ENCODE measurements around the gene SLC35F3. TPM values are rescaled to one million over a fixed set of nuclear protein-coding genes. Genes with fewer than 3 reads are reported as not detected.

The SLC35F3 gene
- total RNA-seq, 1 donor from 2014 or later, result 2.4 TPM

DNA sequence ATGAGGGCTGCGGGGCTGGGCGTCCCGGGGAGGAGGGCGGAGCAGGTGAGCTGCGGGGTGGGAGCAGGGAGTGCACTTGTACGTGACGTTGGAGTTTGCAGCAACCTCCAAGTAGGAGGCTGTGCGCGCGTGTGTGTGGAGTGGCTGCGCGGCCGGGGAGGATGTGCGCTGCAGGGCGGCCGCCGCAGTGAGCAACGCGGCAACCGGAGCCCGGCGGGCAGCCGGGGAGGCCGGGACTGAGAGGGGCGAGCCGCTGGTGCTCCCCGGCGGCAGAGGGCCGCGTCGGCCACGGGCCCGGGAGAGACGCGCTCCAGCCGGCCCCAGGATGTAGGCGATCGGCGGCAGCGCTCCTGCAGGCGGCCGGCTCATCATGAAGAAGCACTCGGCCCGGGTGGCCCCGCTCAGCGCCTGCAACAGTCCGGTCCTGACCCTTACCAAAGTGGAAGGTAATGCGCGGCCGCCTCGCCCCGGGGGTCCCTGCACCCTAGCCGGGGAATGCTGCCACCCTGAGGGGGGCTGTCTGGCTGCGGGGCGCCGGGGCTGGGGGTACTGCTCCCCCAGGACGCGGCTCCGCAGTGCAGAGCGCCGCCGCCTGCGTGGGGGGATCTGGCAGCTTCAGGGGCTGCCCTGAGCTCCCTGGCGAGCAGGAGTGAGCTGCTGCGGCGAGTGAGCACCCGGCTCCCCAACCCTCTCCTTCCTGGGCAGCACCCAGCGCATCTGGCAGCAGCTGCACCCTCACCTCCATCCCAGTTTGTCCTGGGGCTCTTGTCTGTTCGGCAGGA lies 309.8 kb downstream of the SLC35F3 start:
- no peak for FAIRE-seq
- DNase-seq (ENCODE audit: low spot score in 2 of 2), result peak in 1 of 2 donors; percentile 42

GRCh38 chr1:234214911-234215892 lies 310.7 kb downstream of the SLC35F3 start:
- no peak for DNase-seq (ENCODE audit: low spot score in 2 of 2)
- FAIRE-seq, result no peak

DNA sequence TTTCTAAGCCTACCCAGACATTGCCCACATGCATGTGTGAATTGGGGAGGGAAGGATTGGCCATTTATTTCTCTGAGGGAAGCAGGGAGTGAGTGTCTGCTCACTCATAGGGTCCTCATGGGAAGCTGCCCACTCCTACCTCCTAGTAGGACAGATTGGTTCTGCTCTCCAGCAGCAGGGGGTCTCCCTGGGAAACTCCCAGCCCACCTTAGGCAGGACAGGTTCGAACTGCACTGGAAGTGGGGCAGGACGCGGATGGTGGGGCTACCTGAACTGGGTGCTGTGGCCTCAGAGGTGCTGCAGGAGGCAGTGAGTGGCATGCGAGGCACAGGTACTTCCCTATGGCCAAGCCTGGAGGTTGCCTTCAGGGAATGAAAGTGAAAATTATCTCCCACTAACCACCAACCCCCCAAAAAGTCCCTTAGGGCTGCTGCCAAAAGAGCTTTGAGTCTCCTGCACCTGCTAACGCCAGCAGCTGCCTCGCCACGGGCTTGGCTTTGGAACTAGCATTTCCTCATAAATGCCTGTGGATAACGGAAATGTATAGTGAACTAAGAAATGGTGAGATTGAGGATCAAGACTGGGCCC lies 311.7 kb downstream of the SLC35F3 start:
- DNase-seq (ENCODE audit: low spot score in 2 of 2) (no peak), FAIRE-seq (no peak)

DNA sequence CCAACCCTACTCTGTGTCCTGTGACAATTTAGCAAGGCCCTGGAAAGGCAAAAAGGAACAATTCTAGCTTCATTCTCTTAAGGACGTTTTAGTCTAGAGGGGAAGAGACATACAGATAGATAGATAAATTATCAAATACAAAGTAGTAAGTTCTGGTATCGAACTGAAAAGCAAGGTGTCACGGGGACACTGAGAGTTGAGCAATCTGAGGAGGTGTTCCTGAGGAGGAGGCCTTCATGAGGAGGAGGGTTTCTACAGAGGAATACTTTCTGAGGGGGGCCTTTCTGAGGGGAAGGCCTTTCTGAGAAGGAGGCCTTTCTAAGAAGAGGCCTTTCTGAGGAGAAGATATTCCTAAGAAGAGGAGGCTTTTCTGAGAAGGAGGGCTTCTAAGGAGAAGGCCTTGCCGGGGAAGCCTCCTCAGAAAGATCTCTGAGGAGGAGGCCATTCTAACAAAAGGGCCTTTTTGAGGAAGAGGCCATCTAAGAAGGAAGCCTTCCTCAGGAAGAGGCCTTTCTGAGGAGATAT lies 312.9 kb downstream of the SLC35F3 start:
- FAIRE-seq (no peak), DNase-seq (ENCODE audit: low spot score in 2 of 2) (no peak)

- DNase-seq (ENCODE audit: low spot score in 2 of 2), result peak in 1 of 2 donors; percentile 43
- FAIRE-seq, result no peak
Observed at GRCh38 chr1:234218078-234218477, 313.6 kb downstream of the SLC35F3 start.

DNA sequence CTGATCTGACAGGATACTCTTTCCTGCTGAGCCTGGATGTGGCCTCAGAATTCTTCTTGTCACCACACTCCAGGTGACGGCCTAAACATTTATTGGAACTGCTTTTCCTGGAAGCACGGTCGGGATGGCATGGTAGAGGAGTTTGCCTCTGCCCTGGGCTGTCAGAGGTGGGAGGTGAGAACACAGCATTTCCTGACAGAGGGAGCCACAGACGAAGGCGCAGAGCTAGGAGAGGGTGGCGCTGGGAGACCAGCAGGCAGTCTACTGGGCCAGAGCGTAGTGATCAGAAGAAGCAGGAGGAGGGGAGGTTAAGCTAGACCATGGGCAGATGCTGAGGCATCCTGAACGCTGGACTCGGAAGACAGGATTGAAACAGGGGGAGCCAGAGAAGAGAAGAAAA lies 315.2 kb downstream of the SLC35F3 start:
- no peak for DNase-seq (ENCODE audit: low spot score in 2 of 2)

GRCh38 chr1:234221601-234222000 lies 317.1 kb downstream of the SLC35F3 start:
- DNase-seq (ENCODE audit: low spot score in 2 of 2) (no peak), FAIRE-seq (no peak)

More for the DNA sequence above, 315.2 kb downstream of the SLC35F3 start:
- FAIRE-seq, result no peak

- no peak for DNase-seq (ENCODE audit: low spot score in 2 of 2)
Observed at GRCh38 chr1:234222561-234223280, 318.2 kb downstream of the SLC35F3 start.

DNA sequence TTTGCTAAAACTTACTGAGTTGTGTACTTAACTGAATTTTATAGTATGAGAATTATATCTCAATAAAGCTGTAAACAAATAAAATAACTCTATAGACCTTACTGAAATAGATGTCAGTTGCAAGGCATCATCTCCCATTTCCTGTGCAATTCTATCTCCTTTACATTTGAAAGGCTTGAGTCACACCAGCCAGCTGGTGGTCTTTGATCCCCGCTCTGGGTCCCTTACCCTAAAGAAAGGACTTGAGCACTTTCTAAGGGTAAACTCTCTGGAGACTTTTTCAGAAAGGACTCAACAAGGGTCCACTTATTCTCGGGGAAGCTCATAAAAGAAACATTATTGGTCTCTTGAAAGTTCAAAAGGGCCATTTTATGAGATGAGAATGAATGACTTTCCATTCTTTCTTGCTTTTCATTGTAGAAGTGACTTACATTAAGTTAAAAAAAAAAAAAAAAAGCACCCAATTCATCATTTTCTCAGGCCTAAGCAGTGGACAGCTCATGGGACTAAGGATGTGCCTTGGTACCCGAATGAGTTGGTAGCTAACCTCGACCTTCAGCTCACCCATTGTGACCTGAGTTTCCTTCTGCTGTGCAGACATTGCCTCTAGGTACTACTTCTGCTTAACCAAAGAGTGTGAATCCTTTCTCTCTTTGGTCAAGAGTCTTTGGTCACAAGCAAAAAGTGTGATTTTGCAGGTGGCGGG lies 321.8 kb downstream of the SLC35F3 start:
- FAIRE-seq (no peak), DNase-seq (ENCODE audit: low spot score in 2 of 2) (no peak)

More at GRCh38 chr1:234222561-234223280, 318.2 kb downstream of the SLC35F3 start:
- no peak for FAIRE-seq

GRCh38 chr1:234226819-234227165 lies 322.3 kb downstream of the SLC35F3 start:
- FAIRE-seq, result no peak
- DNase-seq (ENCODE audit: low spot score in 2 of 2), result no peak

DNA sequence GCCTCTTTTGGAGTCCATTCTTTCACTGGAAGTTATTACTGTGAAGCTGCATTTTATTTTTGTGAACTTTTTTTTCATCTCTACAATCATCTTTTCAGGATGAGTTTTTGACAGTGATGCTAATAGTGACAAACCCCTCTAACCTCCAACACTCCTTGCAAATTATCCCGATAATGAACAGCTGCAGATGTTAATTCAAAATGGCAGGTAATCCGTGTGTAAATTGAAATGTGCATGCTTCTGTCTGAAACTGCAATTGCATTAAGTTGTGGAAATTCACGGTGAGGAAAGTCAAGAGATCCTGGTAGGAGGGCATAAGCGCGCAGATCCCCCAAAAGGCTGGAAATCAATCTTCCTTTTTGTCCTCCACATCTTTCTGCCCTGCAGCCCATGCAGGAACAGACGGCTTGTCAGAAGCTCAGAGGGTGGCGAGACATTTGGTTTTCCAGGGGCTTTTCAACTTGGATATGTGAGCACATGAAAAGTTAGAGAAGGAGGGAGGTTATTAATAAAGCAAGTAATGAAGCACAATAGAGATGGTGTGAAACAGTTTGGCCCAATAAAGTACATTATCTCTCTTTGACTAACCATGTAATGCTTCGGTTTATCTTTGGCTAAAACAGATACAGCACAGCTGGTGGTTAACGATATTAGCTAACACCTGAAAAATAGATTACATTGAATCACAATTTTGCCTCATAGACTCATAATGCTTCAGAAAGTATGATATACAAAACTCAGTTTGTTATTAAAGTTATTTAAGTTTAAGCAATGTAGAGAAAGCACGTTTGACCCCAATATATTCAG lies 325.3 kb downstream of the SLC35F3 start:
- FAIRE-seq (no peak), DNase-seq (ENCODE audit: low spot score in 2 of 2) (no peak)

GRCh38 chr1:234230414-234230862 lies 326.0 kb downstream of the SLC35F3 start:
- DNase-seq (ENCODE audit: low spot score in 2 of 2) (peak in 1 of 2 donors; percentile 41), FAIRE-seq (no peak)

DNA sequence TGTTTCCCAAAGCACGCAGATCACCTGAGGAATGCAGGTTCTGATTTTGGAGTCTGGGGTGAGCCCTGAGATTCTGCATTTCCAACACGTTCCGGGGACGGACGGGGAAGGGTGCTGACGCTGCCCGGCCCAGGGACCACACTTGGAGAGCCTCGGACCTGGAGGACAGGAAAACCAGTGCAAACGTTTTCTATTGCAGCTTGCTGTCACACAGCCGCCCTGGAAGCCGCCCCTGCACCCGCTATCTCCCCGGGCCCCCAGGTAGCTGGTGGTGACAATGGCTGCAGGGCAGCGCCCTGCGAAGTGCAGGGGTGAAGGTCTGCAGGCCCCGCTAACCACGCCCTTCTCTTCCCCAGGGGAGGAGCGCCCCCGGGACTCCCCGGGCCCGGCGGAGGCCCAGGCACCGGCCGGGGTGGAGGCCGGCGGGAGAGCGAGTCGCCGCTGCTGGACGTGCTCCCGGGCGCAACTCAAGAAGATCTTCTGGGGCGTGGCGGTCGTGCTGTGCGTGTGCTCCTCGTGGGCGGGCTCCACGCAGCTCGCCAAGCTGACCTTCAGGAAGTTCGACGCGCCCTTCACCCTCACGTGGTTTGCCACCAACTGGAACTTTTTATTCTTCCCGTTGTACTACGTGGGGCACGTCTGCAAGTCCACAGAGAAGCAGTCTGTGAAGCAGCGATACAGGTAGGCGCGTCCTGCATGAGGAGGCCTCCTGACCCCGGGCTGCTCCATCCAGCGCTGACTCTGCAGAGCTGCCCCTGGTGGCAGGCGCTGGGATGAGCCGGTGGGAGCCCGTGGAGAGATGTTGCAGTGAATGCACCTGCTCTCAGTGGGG lies 326.8 kb downstream of the SLC35F3 start:
- DNase-seq (ENCODE audit: low spot score in 2 of 2) (no peak), FAIRE-seq (no peak)

GRCh38 chr1:234231893-234232276 lies 327.4 kb downstream of the SLC35F3 start:
- FAIRE-seq, result no peak
- DNase-seq (ENCODE audit: low spot score in 2 of 2), result no peak

DNA sequence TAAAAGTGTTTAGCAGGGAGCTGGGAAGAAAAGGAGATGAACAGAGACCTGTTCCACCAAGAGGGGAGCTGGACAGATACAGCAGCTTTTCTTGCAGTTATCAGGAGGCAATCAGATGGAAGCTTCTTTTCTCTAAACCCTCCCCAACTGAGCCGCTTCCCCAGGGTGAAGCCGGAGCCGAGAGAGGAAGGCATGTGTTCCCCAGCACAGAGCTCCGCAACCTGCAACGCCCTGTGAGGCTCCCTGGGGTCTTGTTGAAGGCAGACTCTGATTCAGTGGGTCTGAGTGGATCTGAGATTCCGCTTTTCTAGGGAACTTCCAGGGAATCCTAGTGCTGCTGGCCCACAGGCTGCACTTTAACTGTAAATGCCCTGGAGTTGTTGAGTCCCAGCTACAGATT lies 329.7 kb downstream of the SLC35F3 start:
- DNase-seq (ENCODE audit: low spot score in 2 of 2) (no peak), FAIRE-seq (no peak)

GRCh38 chr1:234235434-234235881 lies 331.0 kb downstream of the SLC35F3 start:
- DNase-seq (ENCODE audit: low spot score in 2 of 2), result no peak

GRCh38 chr1:234237393-234237792 lies 332.9 kb downstream of the SLC35F3 start:
- FAIRE-seq, result no peak
- no peak for DNase-seq (ENCODE audit: low spot score in 2 of 2)

More at GRCh38 chr1:234235434-234235881, 331.0 kb downstream of the SLC35F3 start:
- no peak for FAIRE-seq

All from frontal cortex (tissue), 4 donors.